B cell (primary cell): ENCODE data around the gene RTCB. TPM values are rescaled to one million over a fixed set of nuclear protein-coding genes. Genes with fewer than 3 reads are reported as not detected.

Experiments
- ATAC-seq: fragments of 200-7000 bp; cut with Tn5 transposase; one replicate; pipeline ENCODE4 v1.10.0; 2021; ENCODE audit warnings: low read depth, mild to moderate bottlenecking, moderate number of reproducible peaks, moderate library complexity
- CTCF ChIA-PET: fragments of 350-600 bp; sonication (Branson Sonifier 250); formaldehyde crosslinking; loops from one replicate; lab custom pipeline; 2021; ENCODE audit warnings: antibody characterized with exemption, inconsistent platforms; lab: Charles Lee
- POLR2A ChIA-PET: fragments of 350-600 bp; sonication (Branson Sonifier 250); formaldehyde crosslinking; loops from one replicate; lab custom pipeline; 2021; ENCODE audit warnings: antibody characterized with exemption; lab: Charles Lee
- DNase-seq: peaks from one replicate; pipeline ENCODE4 v3.0.0; 2013
- H2AFZ ChIP-seq: 2 replicates; pipeline ENCODE4 v1.6.1; 2012; ENCODE audit warnings: mild to moderate bottlenecking, low read depth, low read length; ENCODE audit not compliant: insufficient read depth, poor library complexity, severe bottlenecking
- H3K27ac ChIP-seq, 2 donors: 1 replicate in 1 of 2; 2 replicates in 1 of 2; pipeline ENCODE4 v1.5.1; 2012 to 2013; ENCODE audit warnings: low read length in 2 of 2, mild to moderate bottlenecking in 2 of 2, moderate library complexity in 1 of 2
- H3K27me3 ChIP-seq, 4 experiments: fragments of 200-600 bp in 1 of 4; sonication (generic) in 1 of 4; replicated peaks in 1 of 4; 1 replicate in 2 of 4; 2 replicates in 2 of 4; pipeline versions ENCODE4 v1.6.1 to v1.7.0; 2013 to 2016; ENCODE audit warnings: low read length in 3 of 4, mild to moderate bottlenecking in 2 of 4, mixed read lengths in 1 of 4, moderate library complexity in 1 of 4; ENCODE audit not compliant: insufficient read depth in 4 of 4, control insufficient read depth in 3 of 4; ENCODE audit errors: control extremely low read depth in 1 of 4
- H3K36me3 ChIP-seq, 2 experiments: replicated peaks in 1 of 2; 1 replicate in 1 of 2; 2 replicates in 1 of 2; pipeline versions ENCODE4 v1.6.1 to v1.7.1; 2013; ENCODE audit warnings: low read length in 1 of 2; ENCODE audit not compliant: insufficient read depth in 2 of 2, control insufficient read depth in 1 of 2; ENCODE audit errors: control extremely low read depth in 1 of 2, extremely low read depth in 1 of 2
- H3K4me1 ChIP-seq, 2 donors: fragments of 200-600 bp in 1 of 2; sonication (generic) in 1 of 2; 1 replicate in 1 of 2; 2 replicates in 1 of 2; pipeline versions ENCODE4 v1.5.1 to v1.6.1; 2013 to 2017; ENCODE audit warnings: low read length in 2 of 2; ENCODE audit not compliant: control insufficient read depth in 2 of 2, insufficient read depth in 2 of 2
- H3K4me2 ChIP-seq: replicated peaks from 2 replicates; pipeline ENCODE3; 2012; ENCODE audit warnings: mild to moderate bottlenecking, low read depth, low read length; ENCODE audit not compliant: poor library complexity, severe bottlenecking
- H3K4me3 ChIP-seq, 5 experiments: fragments of 200-600 bp in 1 of 5; sonication (generic) in 1 of 5; 1 replicate in 3 of 5; 2 replicates in 2 of 5; pipeline versions ENCODE4 v1.5.1 to v1.7.0; 2011 to 2016; ENCODE audit warnings: low read length in 4 of 5, mild to moderate bottlenecking in 4 of 5, low read depth in 2 of 5, control low read depth in 1 of 5, moderate library complexity in 1 of 5; ENCODE audit not compliant: insufficient read depth in 1 of 5; ENCODE audit errors: control extremely low read depth in 1 of 5, extremely low read depth in 1 of 5
- H3K79me2 ChIP-seq: fragments of 200-600 bp; sonication (generic); one replicate; pipeline ENCODE4 v1.6.0; 2016; ENCODE audit warnings: low read length; ENCODE audit not compliant: control insufficient read depth, insufficient read depth
- H3K9ac ChIP-seq: fragments of 200-600 bp; sonication (generic); 2 replicates; pipeline ENCODE4 v1.6.1; 2017; ENCODE audit warnings: mild to moderate bottlenecking, low read length, moderate library complexity
- H3K9me3 ChIP-seq, 3 donors: one replicate each; pipeline versions ENCODE4 v1.6.1 to v1.7.1; 2013; ENCODE audit warnings: low read length in 2 of 3; ENCODE audit not compliant: control insufficient read depth in 2 of 3, insufficient read depth in 1 of 3; ENCODE audit errors: control extremely low read depth in 1 of 3
- H4K20me1 ChIP-seq: 2 replicates; pipeline ENCODE4 v1.6.0; 2012; ENCODE audit warnings: mild to moderate bottlenecking, low read length; ENCODE audit not compliant: insufficient read depth, control insufficient read depth, poor library complexity, severe bottlenecking
- H3K27ac Mint-ChIP-seq: one replicate; pipeline ENCODE4 v1.8.0; 2021; ENCODE audit warnings: mixed read lengths
- H3K27me3 Mint-ChIP-seq: one replicate; pipeline ENCODE4 v1.8.0; 2021; ENCODE audit warnings: mixed read lengths
- H3K4me1 Mint-ChIP-seq: one replicate; pipeline ENCODE4 v1.8.0; 2021; ENCODE audit warnings: mixed read lengths
- H3K4me3 Mint-ChIP-seq: one replicate; pipeline ENCODE4 v1.8.0; 2021; ENCODE audit warnings: mixed read lengths
- H3K9me3 Mint-ChIP-seq: one replicate; pipeline ENCODE4 v1.8.0; 2022; ENCODE audit warnings: mixed read lengths; ENCODE audit not compliant: insufficient read depth
- CTCF ChIP-seq: fragments of 200-600 bp; IDR thresholded peaks from one replicate; pipeline ENCODE4 v1.8.0; 2022; ENCODE audit warnings: antibody characterized with exemption, mild to moderate bottlenecking
- EZH2 ChIP-seq: IDR thresholded peaks from 2 replicates; pipeline ENCODE4 v1.6.1; 2012; ENCODE audit warnings: borderline replicate concordance, low read depth, mild to moderate bottlenecking, moderate library complexity, low read length; ENCODE audit not compliant: insufficient read depth, poor library complexity, severe bottlenecking
- WGBS: methylation state at CpG from one replicate; pipeline ENCODE4 v1.1.5; 2013; ENCODE audit warnings: missing lambda C conversion rate; ENCODE audit not compliant: insufficient coverage; 5-methylcytosine and 5-hydroxymethylcytosine counted together
- intact Hi-C: fragments of 100-400 bp; cut with micrococcal nuclease; formaldehyde crosslinking; loops from one replicate; pipeline ENCODE4 v1.10.0; 2022
- polyA plus RNA-seq: library from polyadenylated mRNA; depleted of rRNA; stranded (reverse); fragments of >200 nt; gene quantifications from 2 replicates; pipeline ENCODE4 v1.2.3, GENCODE V29; 2012
- total RNA-seq, 2 donors: library from RNA; stranded (reverse); fragments of 120-200 nt in 1 of 2; gene quantifications; 1 replicate in 1 of 2; 2 replicates in 1 of 2; pipeline versions ENCODE4 v1.2.3 to v1.2.4, GENCODE V29; 2013 to 2022

Gene RTCB
- total and polyA plus RNA-seq, 2 donors (not counting 1 experiment from before 2014, with no cell fraction given): 32.8 to 60.1 TPM

- H4K20me1 ChIP-seq: no peaks in the 10 kb centered on the region
- peaks cover 43 to 44% of the 10 kb centered on the region in 2 donors for H3K4me1 ChIP-seq
- peak overlapping the region; percentile 85 for H2AFZ ChIP-seq
- Mint-ChIP-seq H3K9me3 (no peaks in the 10 kb centered on the region), H3K4me1 (peaks cover 60% of the 10 kb centered on the region), H3K27me3 (peaks cover 5% of the 10 kb centered on the region), H3K27ac (peak overlapping the region; percentile 97), H3K4me3 (peak overlapping the region; percentile 97)
- peaks cover 35% of the 10 kb centered on the region for H3K79me2 ChIP-seq
- 6% methylated on average over 6 of the region's 12 CpGs for WGBS
- H3K36me3 ChIP-seq: peaks cover 4 to 14% of the 10 kb centered on the region in 2 experiments
- no peak for TF ChIP-seq EZH2
- peak overlapping the region; percentile 87 for H3K4me2 ChIP-seq
- peaks cover 0 to under 1% (median 0%) of the 10 kb centered on the region in 4 experiments for H3K27me3 ChIP-seq
- ATAC-seq: peak; percentile 2
- DNase-seq: no peak
- H3K27ac ChIP-seq: peak overlapping the region; percentile 77 to 91
- ChIA-PET CTCF (interaction anchor here (1.0 to 1.7 kb wide), 5 partner anchors 9 to 305 kb away, joined by 3 to 6 read pairs (median 4); partner anchors contain the start of gene FBXO7), POLR2A (interaction anchor here (0.6 to 1.7 kb wide), 3 partner anchors 21 to 1442 kb away, joined by 3 to 5 read pairs (median 4); partner anchors contain the start of genes FBXO7 and TUG1)
- H3K9me3 ChIP-seq: peaks cover 0 to 5% (median 1%) of the 10 kb centered on the region in 3 donors
- intact Hi-C loops: loop anchor here (2.0 to 10.0 kb wide), 3 partner anchors 19 to 1437 kb away; no protein-coding TSS in a partner anchor
- peak overlapping the region; percentile 94 to 99 (median 99) for H3K4me3 ChIP-seq
- peak overlapping the region; percentile 98 for H3K9ac ChIP-seq
These were observed 645 bp downstream of the RTCB start for GRCh38 chr22:32411402-32411801.

DNA sequence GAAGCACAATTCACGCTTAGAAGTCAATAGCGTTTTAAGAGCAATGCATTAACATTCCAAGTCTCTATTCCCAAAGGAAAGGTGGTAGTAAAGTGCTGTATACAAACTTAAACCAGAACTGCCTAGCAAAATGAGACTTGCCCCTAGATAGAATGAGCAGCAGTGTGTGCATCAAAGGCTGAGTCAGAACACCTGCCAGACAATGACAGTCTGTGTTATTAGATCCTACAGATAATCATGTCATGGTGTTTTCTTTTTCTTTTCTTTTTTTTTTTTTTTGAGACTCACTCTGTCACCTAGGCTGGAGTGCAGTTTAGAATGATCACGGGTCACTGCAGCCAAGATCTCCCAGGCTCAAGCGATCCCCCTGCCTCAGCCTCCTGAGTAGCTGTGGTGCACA is 1.6 kb downstream of the RTCB start:
- Histone ChIP-seq H3K4me1 (peaks cover 47 to 48% of the 10 kb centered on the region in 2 donors), H4K20me1 (no peaks in the 10 kb centered on the region), H3K9me3 (peaks cover 0 to 5% (median 1%) of the 10 kb centered on the region in 3 donors), H3K27me3 (no peaks in the 10 kb centered on the region), H3K9ac (no peak overlapping the region), H3K4me3 (peak overlapping the region in 3 of 5 experiments; percentile 95 to 99 (median 99)), H3K36me3 (peaks cover 10 to 20% of the 10 kb centered on the region in 2 experiments), H2AFZ (no peak overlapping the region), H3K79me2 (peaks cover 35% of the 10 kb centered on the region), H3K27ac (peak overlapping the region in 1 of 2 donors; percentile 91), H3K4me2 (peak overlapping the region; percentile 87)
- Mint-ChIP-seq H3K27ac (peak overlapping the region; percentile 6), H3K4me3 (peak overlapping the region; percentile 97), H3K27me3 (peaks cover under 1% of the 10 kb centered on the region), H3K9me3 (no peaks in the 10 kb centered on the region), H3K4me1 (peaks cover 65% of the 10 kb centered on the region)
- ATAC-seq (no peak), DNase-seq (no peak)
- POLR2A ChIA-PET: no interaction called here
- 100% methylated on average over 2 of the region's 4 CpGs for WGBS
- intact Hi-C loops: loop anchor here (2.0 to 10.0 kb wide), 3 partner anchors 20 to 1436 kb away; no protein-coding TSS in a partner anchor
- CTCF ChIA-PET: no interaction called here
- TF ChIP-seq EZH2 (no peak), CTCF (no peak)
